Trophoblast cell (in vitro differentiated cells and primary cell): ENCODE measurements around the gene CDH22.
A peak's percentile ranks its signal among the peaks of the same experiment; 100 is the strongest.

Experiments
- DNase-seq, 2 donors: peaks; one replicate each; pipeline ENCODE4 v3.0.0-alpha.2; 2016
- H2AFZ ChIP-seq: 2 replicates; pipeline ENCODE4 v1.6.1; 2013; ENCODE audit warnings: low read length, moderate library complexity, mild to moderate bottlenecking; ENCODE audit not compliant: insufficient read depth, poor library complexity
- H2AK5ac ChIP-seq: 2 replicates; pipeline ENCODE4 v1.6.1; 2013; ENCODE audit warnings: mild to moderate bottlenecking, low read length
- H2BK120ac ChIP-seq: 2 replicates; pipeline ENCODE4 v1.6.1; 2013; ENCODE audit warnings: low read length, mild to moderate bottlenecking, moderate library complexity; ENCODE audit not compliant: insufficient read depth, poor library complexity
- H2BK12ac ChIP-seq: 2 replicates; pipeline ENCODE4 v1.6.1; 2013; ENCODE audit warnings: mild to moderate bottlenecking, low read length, moderate library complexity
- H2BK5ac ChIP-seq: 2 replicates; pipeline ENCODE4 v1.6.1; 2013; ENCODE audit warnings: low read length, low read depth, moderate library complexity, mild to moderate bottlenecking; ENCODE audit not compliant: poor library complexity
- H3K14ac ChIP-seq: 2 replicates; pipeline ENCODE4 v1.6.1; 2013; ENCODE audit warnings: mild to moderate bottlenecking, low read length
- H3K18ac ChIP-seq: 2 replicates; pipeline ENCODE4 v1.6.1; 2013; ENCODE audit warnings: mild to moderate bottlenecking, low read length
- H3K23ac ChIP-seq: 2 replicates; pipeline ENCODE4 v1.6.1; 2013; ENCODE audit warnings: low read length
- H3K27ac ChIP-seq: 2 replicates; pipeline ENCODE4 v1.5.1; 2013; ENCODE audit warnings: low read depth, mild to moderate bottlenecking, inconsistent platforms, low read length, moderate library complexity
- H3K27me3 ChIP-seq: 2 replicates; pipeline ENCODE4 v1.6.1; 2013; ENCODE audit warnings: inconsistent platforms, mild to moderate bottlenecking, low read length, moderate library complexity; ENCODE audit not compliant: insufficient read depth
- H3K36me3 ChIP-seq, 2 experiments: 1 replicate in 1 of 2; 2 replicates in 1 of 2; pipeline ENCODE4 v1.6.1; 2013; ENCODE audit warnings: low read length in 2 of 2, mild to moderate bottlenecking in 2 of 2, moderate library complexity in 1 of 2; ENCODE audit not compliant: insufficient read depth in 2 of 2, control insufficient read depth in 1 of 2
- H3K4ac ChIP-seq: 2 replicates; pipeline ENCODE4 v1.6.1; 2013; ENCODE audit warnings: low read depth, mild to moderate bottlenecking, low read length, moderate library complexity
- H3K4me1 ChIP-seq, 2 experiments: 1 replicate in 1 of 2; 2 replicates in 1 of 2; pipeline ENCODE4 v1.6.1; 2013; ENCODE audit warnings: low read length in 2 of 2, mild to moderate bottlenecking in 2 of 2, moderate library complexity in 1 of 2; ENCODE audit not compliant: insufficient read depth in 2 of 2, control insufficient read depth in 1 of 2
- H3K4me2 ChIP-seq: 2 replicates; pipeline ENCODE4 v1.6.1; 2013; ENCODE audit warnings: inconsistent platforms, mild to moderate bottlenecking, low read length, moderate library complexity
- H3K4me3 ChIP-seq: 2 replicates; pipeline ENCODE4 v1.5.1; 2013; ENCODE audit warnings: mild to moderate bottlenecking, low read depth, low read length, inconsistent platforms
- H3K79me1 ChIP-seq: one replicate; pipeline ENCODE4 v1.6.1; 2013; ENCODE audit warnings: low read length
- H3K79me2 ChIP-seq: 2 replicates; pipeline ENCODE4 v1.6.1; 2013; ENCODE audit warnings: low read length, mild to moderate bottlenecking; ENCODE audit not compliant: control insufficient read depth, insufficient read depth, poor library complexity
- H3K9ac ChIP-seq: 2 replicates; pipeline ENCODE4 v1.6.1; 2013; ENCODE audit warnings: mild to moderate bottlenecking, low read length
- H3K9me3 ChIP-seq: 2 replicates; pipeline ENCODE4 v1.6.1; 2013; ENCODE audit warnings: low read depth, mild to moderate bottlenecking, control low read depth, inconsistent platforms, low read length; ENCODE audit not compliant: insufficient read depth
- H4K12ac ChIP-seq: 2 replicates; pipeline ENCODE4 v1.6.1; 2013; ENCODE audit warnings: low read depth, mild to moderate bottlenecking, low read length, moderate library complexity
- H4K8ac ChIP-seq: 2 replicates; pipeline ENCODE4 v1.6.1; 2013; ENCODE audit warnings: low read depth, mild to moderate bottlenecking, low read length, moderate library complexity
- H4K91ac ChIP-seq: one replicate; pipeline ENCODE4 v1.6.1; 2013; ENCODE audit warnings: low read depth, mild to moderate bottlenecking, low read length, moderate library complexity
- WGBS: extraction: QIAGEN DNeasy Blood & Tissue Kit; methylation state at CpG from one replicate; pipeline ENCODE4 v1.1.7; 2013; ENCODE audit warnings: missing lambda C conversion rate; ENCODE audit not compliant: insufficient read length, insufficient coverage; ENCODE audit errors: extremely low coverage; 5-methylcytosine and 5-hydroxymethylcytosine counted together

Gene CDH22

GRCh38 chr20:46272389-46273047 is 35.8 kb downstream of the CDH22 start:
- DNase-seq = no peak
- Histone ChIP-seq H2BK120ac (no peak overlapping the region), H3K79me2 (no peaks in the 10 kb centered on the region), H2BK12ac (no peak overlapping the region), H4K12ac (no peak overlapping the region), H4K8ac (no peak overlapping the region), H3K18ac (no peak overlapping the region), H2AK5ac (no peak overlapping the region), H3K9ac (peak overlapping the region; percentile 62), H3K23ac (no peak overlapping the region), H2BK5ac (no peak overlapping the region), H3K14ac (no peak overlapping the region), H3K4me2 (no peak overlapping the region), H3K27ac (no peak overlapping the region), H3K4me1 (no peaks in the 10 kb centered on the region), H3K4ac (no peak overlapping the region), H3K27me3 (no peaks in the 10 kb centered on the region), H4K91ac (no peak overlapping the region), H2AFZ (no peak overlapping the region), H3K36me3 (no peaks in the 10 kb centered on the region), H3K9me3 (peaks cover 2% of the 10 kb centered on the region), H3K79me1 (no peaks in the 10 kb centered on the region), H3K4me3 (no peak overlapping the region)
- WGBS = no CpG with 5 or more reads among the region's 1 CpG

DNA sequence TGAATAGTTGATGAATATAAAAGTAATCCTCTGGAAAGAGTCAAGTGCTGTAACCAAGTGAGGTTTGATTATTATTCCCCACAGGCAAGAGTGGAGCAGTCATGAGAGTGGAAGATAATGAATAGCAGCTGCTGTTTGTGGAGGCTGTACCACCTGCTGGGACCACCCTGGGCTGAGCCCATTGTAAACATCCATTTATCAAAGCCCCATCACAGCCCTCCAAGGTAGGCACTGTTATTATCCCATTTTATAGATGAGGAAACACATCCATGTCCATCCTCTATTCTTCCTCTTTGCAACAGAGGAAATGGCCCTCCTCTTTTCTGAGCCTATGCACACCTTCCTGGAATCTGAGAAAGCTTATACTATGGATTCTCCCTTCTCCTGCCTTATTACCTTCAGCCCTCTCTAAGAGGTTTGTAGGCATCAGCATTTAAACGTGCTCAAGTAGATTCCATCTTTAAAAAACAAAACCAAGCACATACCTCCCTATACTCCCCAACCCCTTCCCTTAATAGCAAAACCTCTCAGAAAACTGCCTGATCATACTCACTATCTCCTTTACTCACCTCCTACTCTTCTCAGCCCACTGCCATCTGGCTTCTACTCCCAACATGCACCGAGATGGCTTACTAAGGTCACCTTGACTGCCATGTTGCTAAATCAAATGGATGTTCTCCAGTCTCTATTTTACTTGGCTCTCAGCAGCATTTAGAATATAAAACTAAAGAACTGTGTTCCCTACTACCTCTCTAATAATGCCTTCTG is 37.1 kb downstream of the CDH22 start:
- Histone ChIP-seq H3K4me1 (no peaks in the 10 kb centered on the region), H2AFZ (no peak overlapping the region), H4K12ac (no peak overlapping the region), H3K4me3 (no peak overlapping the region), H3K79me1 (no peaks in the 10 kb centered on the region), H4K8ac (no peak overlapping the region), H2AK5ac (no peak overlapping the region), H2BK120ac (no peak overlapping the region), H3K4ac (no peak overlapping the region), H3K9ac (no peak overlapping the region), H3K23ac (no peak overlapping the region), H3K27me3 (no peaks in the 10 kb centered on the region), H4K91ac (no peak overlapping the region), H3K14ac (no peak overlapping the region), H3K79me2 (no peaks in the 10 kb centered on the region), H2BK12ac (no peak overlapping the region), H3K18ac (no peak overlapping the region), H3K27ac (no peak overlapping the region), H2BK5ac (no peak overlapping the region), H3K9me3 (peaks cover 2% of the 10 kb centered on the region), H3K36me3 (no peaks in the 10 kb centered on the region), H3K4me2 (no peak overlapping the region)
- DNase-seq = no peak
- WGBS = no CpG with 5 or more reads among the region's 2 CpGs

DNA sequence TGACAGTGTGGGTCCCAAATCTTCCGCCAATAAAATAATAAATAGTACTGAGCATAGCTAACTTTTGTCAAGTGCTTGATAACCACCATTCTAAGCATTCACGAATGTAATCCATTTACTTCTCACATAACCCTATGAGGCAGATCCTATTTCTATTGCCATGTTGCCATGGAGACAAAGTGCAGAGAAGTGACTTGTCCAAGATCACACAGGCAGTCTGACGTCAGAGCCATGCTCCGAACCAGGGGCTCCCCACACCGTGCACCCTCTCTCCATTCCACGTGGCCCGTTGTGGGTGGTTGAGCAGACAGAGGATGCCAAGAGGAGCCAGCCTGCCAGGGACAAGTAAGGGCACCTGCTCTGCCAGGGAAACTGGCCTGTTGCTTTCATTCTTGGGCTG is 38.9 kb downstream of the CDH22 start:
- H4K8ac ChIP-seq = no peak overlapping the region
- no peak overlapping the region for H3K4me3 ChIP-seq
- no peaks in the 10 kb centered on the region for H3K79me2 ChIP-seq
- no peak overlapping the region for H3K9ac ChIP-seq
- H3K4me1 ChIP-seq = no peaks in the 10 kb centered on the region
- H3K23ac ChIP-seq = no peak overlapping the region
- no peak overlapping the region for H2BK120ac ChIP-seq
- WGBS = no CpG with 5 or more reads among the region's 7 CpGs
- no peak overlapping the region for H4K12ac ChIP-seq
- H3K4ac ChIP-seq = no peak overlapping the region
- no peak overlapping the region for H2BK5ac ChIP-seq
- no peak overlapping the region for H3K27ac ChIP-seq
- H2AFZ ChIP-seq = no peak overlapping the region
- no peak overlapping the region for H2BK12ac ChIP-seq
- no peak overlapping the region for H3K14ac ChIP-seq
- no peak overlapping the region for H3K18ac ChIP-seq
- no peaks in the 10 kb centered on the region for H3K27me3 ChIP-seq
- H3K79me1 ChIP-seq = no peaks in the 10 kb centered on the region
- no peak overlapping the region for H2AK5ac ChIP-seq
- no peaks in the 10 kb centered on the region for H3K36me3 ChIP-seq
- H4K91ac ChIP-seq = no peak overlapping the region
- peaks cover 5% of the 10 kb centered on the region for H3K9me3 ChIP-seq
- no peak for DNase-seq
- H3K4me2 ChIP-seq = no peak overlapping the region

GRCh38 chr20:46268662-46269061 is 39.6 kb downstream of the CDH22 start:
- Histone ChIP-seq H3K27ac (no peak overlapping the region), H2BK5ac (no peak overlapping the region), H3K4me3 (no peak overlapping the region), H3K79me2 (no peaks in the 10 kb centered on the region), H3K36me3 (no peaks in the 10 kb centered on the region), H3K23ac (no peak overlapping the region), H3K9me3 (peaks cover 5% of the 10 kb centered on the region), H2AK5ac (no peak overlapping the region), H4K8ac (no peak overlapping the region), H3K4me2 (no peak overlapping the region), H3K14ac (no peak overlapping the region), H3K79me1 (no peaks in the 10 kb centered on the region), H2BK120ac (no peak overlapping the region), H3K4ac (no peak overlapping the region), H2BK12ac (no peak overlapping the region), H4K12ac (no peak overlapping the region), H3K4me1 (no peaks in the 10 kb centered on the region), H4K91ac (no peak overlapping the region), H3K27me3 (no peaks in the 10 kb centered on the region), H2AFZ (no peak overlapping the region), H3K9ac (no peak overlapping the region), H3K18ac (no peak overlapping the region)
- DNase-seq = no peak
- WGBS = no CpG with 5 or more reads among the region's 3 CpGs
